Jurkat, Clone E6-1 (cell line): Measurements from ENCODE around the gene FUT4.
A peak's percentile ranks its signal among the peaks of the same experiment; 100 is the strongest.
"Not testable (repeated sequence)": the region's sequence is repeated elsewhere in the genome, so short reads cannot be mapped to it uniquely, and the experiment has no call there.

Experiments used
- DNase-seq: peaks from one replicate; pipeline ENCODE4 v3.0.0-alpha.2; 2011; ENCODE audit warnings: low read depth, low spot score
- H3K4me3 ChIP-seq: 2 replicates; pipeline ENCODE4 v1.5.1; 2011; ENCODE audit warnings: mild to moderate bottlenecking, low read length, control low read depth, moderate library complexity

Gene FUT4

DNA sequence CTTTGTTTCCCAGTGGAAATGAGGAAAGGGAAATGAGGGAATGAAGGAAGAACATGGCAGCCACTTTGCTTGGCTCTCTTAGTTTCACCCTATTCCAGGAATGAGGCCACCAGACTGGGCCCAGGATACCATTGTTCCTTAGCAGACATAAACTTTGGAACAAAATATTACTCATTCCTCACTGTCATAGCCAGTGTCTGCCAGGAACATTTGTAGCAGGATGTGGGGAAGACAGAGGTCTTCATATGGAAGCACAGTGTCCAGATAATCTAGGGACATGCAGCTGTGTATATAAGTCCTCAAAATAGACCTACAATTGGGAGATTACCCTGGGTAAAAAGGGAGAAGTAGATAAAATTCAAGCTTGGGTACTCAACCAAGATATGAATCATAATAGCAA lies 15.2 kb upstream of the FUT4 start:
- DNase-seq = no peak
- H3K4me3 ChIP-seq = no peak overlapping the region

DNA sequence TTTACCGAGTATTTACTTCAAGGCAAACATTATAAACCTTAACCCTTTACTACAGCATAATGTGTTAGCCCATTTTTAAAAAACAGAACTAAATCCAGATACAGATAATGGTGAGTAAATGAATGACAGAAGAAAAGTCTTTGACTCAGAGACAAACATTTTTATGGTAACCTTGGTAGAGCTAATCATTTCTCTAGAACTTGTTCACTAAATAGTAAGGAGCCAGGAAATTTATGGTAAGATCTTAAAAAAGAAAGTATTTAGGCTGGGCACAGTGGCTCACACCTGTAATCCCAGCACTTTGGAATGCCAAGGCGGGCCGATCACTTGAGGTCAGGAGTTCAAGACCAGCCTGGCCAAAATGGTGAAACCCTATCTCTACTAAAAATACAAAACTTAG lies 11.5 kb upstream of the FUT4 start:
- no peak for DNase-seq
- no peak overlapping the region for H3K4me3 ChIP-seq

DNA sequence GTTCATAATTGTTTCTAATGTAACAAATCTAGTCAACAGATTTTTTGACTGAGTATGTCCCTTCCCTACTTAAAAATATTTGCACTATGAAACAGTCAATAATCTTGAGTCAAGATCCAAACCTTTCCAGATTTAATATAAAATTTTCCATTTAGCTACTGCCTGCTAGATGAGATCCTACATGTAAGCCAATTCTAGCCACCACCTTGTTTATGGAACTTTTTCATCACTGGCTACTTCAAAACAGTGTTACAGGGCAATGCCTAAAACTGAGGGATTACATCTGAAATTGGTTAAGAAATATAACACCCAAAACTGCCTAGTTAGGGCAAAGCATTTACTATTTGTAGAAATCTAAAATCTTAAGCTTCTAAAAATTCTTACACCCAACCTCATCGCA lies 10.5 kb upstream of the FUT4 start:
- no peak for DNase-seq
- no peak overlapping the region for H3K4me3 ChIP-seq

DNA sequence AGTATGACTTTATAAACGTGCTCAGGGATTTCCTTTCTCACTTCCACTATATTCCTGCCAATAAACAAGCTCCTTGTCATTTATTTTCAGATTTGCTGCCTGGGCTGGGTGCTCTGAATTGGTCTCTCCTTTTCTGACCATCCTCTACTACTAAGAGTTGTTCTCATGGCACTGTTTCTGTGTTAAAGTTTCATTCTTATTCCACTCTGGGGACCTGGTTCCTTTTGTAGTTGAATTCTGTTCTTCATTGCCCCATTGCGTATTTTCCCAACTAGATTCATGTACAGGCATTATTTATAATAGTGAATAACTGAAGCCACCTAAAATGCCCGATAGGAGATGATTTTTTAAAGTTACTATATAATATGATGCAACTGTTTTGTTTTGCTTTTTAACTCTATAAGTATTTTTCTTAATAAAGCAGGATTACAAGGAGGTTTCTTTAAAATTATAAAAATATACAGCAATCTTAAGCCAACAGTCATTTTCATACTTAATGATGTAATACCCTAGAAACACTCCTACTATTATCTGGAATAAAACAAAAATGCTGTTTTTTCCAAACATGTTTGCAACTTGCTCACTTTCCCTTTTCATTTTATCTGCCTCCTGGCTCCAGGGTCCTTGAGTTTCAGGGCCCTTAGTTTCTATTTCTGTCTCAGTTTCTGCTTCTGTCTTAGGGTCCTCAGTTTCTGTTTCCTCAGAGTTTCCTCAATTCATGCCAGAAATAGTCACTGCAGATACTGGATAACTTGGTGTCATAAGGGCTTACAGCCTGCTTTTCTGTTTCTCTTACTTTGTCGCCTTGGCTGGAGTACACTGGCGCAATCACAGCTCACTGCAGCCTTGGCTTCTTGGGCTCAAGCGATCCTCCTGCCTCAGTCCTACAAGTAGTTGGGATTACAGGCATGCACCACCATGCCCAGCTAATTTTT lies 9.8 kb upstream of the FUT4 start:
- no peak for DNase-seq
- H3K4me3 ChIP-seq = no peak overlapping the region

DNA sequence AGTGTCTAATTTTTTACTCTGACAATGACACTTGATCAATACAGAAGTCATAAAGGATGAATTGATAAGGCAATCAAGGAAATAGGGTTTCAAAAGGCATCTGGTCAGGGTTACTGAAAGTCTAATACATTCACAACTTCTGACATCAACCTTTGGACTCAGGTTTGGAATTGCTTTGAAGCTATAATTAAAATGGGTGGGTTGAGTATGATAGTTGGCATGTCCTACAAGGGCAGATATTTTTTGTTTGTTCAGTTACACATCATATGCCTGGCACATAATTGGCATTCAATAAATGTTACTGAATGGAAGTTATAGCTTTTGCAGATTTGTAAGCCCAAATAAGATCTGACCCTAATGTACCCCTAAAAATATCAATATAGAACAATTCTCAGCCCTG lies 7.3 kb upstream of the FUT4 start:
- no peak for DNase-seq
- H3K4me3 ChIP-seq = no peak overlapping the region

DNA sequence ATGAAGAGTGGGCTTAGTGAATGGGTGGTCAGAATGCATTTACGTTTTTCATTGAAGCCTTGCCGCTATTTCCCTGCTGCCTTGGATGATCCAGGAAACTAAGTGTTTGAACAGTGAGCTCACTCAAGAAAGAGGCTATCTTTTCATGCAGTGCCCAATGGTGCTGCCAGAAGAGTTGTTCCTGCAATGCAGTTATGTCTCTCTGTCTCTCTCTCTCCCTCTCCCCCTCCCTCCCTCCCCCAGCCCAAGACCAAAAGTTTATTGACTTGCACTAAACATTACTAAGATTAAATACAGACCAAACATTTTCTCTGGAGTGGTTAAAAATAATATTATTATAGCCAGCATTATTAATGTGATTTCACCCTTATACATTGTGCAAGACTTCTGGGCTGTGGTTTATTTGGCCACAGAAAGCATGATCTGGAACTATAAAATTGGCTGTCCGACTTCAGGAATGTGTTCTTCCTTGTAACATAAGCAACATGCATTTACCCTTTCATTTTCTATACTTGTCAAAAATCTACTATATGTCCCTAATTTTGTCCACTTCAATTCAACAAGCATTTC lies 6.6 kb upstream of the FUT4 start:
- DNase-seq = no peak
- H3K4me3 ChIP-seq = no peak overlapping the region

DNA sequence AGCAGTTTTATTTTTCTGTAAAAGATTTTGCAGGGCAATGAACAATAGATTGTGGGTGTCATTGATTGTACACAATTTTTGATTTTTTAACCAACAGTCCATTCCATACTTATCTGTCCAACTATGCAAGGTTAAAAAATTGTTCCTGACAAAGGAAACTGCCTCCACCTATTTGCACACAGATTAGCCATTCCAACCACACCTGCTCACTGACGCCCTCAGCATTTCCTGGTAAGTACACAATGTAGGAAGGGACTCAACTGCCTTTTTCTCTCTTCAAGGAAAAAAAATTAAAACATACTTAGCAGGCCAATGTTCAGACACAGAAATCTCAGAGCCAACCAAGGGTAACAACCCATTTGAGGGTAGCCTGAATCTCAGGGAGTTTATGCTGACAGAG lies 4.3 kb upstream of the FUT4 start:
- peak; percentile 4 for DNase-seq
- H3K4me3 ChIP-seq = no peak overlapping the region

DNA sequence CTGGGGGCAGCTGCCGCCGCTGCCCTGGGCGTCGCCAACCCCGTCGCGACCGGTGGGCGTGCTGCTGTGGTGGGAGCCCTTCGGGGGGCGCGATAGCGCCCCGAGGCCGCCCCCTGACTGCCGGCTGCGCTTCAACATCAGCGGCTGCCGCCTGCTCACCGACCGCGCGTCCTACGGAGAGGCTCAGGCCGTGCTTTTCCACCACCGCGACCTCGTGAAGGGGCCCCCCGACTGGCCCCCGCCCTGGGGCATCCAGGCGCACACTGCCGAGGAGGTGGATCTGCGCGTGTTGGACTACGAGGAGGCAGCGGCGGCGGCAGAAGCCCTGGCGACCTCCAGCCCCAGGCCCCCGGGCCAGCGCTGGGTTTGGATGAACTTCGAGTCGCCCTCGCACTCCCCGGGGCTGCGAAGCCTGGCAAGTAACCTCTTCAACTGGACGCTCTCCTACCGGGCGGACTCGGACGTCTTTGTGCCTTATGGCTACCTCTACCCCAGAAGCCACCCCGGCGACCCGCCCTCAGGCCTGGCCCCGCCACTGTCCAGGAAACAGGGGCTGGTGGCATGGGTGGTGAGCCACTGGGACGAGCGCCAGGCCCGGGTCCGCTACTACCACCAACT lies 1.0 kb downstream of the FUT4 start:
- DNase-seq = no peak
- H3K4me3 ChIP-seq = peak overlapping the region; percentile 61

DNA sequence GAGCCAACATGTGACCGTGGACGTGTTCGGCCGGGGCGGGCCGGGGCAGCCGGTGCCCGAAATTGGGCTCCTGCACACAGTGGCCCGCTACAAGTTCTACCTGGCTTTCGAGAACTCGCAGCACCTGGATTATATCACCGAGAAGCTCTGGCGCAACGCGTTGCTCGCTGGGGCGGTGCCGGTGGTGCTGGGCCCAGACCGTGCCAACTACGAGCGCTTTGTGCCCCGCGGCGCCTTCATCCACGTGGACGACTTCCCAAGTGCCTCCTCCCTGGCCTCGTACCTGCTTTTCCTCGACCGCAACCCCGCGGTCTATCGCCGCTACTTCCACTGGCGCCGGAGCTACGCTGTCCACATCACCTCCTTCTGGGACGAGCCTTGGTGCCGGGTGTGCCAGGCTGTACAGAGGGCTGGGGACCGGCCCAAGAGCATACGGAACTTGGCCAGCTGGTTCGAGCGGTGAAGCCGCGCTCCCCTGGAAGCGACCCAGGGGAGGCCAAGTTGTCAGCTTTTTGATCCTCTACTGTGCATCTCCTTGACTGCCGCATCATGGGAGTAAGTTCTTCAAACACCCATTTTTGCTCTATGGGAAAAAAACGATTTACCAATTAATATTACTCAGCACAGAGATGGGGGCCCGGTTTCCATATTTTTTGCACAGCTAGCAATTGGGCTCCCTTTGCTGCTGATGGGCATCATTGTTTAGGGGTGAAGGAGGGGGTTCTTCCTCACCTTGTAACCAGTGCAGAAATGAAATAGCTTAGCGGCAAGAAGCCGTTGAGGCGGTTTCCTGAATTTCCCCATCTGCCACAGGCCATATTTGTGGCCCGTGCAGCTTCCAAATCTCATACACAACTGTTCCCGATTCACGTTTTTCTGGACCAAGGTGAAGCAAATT lies 1.8 kb downstream of the FUT4 start:
- no peak overlapping the region for H3K4me3 ChIP-seq
- no peak for DNase-seq

DNA sequence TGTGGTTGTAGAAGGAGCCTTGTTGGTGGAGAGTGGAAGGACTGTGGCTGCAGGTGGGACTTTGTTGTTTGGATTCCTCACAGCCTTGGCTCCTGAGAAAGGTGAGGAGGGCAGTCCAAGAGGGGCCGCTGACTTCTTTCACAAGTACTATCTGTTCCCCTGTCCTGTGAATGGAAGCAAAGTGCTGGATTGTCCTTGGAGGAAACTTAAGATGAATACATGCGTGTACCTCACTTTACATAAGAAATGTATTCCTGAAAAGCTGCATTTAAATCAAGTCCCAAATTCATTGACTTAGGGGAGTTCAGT lies 2.4 kb downstream of the FUT4 start:
- no peak for DNase-seq
- H3K4me3 ChIP-seq = no peak overlapping the region

DNA sequence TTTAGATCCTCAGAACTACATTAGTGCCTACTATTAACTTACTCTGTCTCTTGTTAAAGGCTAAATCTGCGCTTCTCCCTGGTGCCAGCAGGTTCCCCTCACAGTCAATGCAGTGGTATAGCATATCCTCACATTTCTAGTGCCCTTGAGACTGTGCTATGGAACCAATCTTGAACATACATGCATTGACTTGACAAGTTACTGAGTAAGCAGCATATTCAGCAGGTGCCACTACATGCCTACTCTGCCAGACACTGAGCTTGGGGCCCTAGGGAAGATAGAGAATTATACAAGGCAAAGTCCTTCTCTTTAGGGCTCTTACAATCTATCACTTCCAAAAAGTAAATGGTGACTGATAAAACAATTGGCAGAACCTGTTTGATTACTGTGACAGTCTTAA lies 3.2 kb downstream of the FUT4 start:
- no peak overlapping the region for H3K4me3 ChIP-seq
- no peak for DNase-seq

DNA sequence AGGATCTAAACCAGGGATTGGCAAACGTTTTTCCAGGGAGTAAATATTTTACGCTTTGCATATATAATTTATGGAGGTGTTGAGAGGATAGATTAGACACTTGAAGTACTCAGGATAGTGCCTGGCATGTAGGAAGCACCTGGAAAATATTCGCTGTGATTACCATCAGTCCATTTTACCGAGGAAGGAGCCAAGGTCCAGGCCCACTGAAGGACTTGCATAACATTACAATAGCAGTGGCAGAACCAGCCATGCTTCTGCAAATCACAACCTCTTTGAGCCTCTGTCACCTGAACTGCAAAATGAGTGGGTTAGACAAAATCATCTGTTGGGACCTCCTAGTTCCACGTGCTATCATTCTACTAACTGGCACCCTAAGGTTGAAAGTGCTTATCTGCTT lies 5.4 kb downstream of the FUT4 start:
- no peak for DNase-seq
- no peak overlapping the region for H3K4me3 ChIP-seq

DNA sequence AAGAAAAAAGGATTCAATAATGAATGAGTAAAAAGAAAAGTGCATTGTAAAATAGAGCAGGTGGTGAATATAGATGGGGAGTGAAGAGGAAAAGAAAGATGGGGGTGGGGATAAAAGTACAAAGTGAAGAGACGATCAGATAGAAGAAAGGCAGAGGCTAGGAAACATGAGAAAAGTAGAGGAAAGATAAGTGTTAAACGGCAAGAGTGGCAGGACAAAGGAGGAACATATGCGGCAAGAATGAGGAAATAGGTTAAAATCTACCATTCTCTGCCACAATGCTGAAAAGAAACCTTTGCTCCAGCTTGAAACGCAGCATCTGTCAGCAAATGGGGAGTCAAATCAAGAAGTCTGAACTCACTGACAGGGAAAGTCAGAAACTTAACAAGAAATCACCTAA lies 6.8 kb downstream of the FUT4 start:
- DNase-seq = no peak

DNA sequence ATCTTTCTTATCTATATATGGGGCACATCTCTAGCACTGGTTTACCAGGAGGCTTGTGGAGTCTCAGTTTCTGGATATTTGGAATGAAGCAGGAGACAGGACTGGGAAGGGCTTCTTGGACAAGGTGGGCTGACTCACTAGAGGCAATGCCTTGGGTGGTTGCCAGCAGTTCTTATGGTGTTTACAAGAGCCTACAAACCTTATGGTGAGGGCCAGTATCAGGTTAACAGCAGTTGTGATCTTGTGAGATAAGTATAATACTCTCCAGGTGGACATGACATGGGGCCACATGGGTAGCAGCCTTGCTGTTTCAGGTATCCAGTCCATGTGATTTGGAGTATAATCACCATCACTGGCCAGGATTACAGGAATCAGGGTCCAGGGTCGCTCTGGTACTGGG lies 10.2 kb downstream of the FUT4 start:
- no peak for DNase-seq
- H3K4me3 ChIP-seq = no peak overlapping the region

More for the DNA sequence above, 6.8 kb downstream of the FUT4 start:
- H3K4me3 ChIP-seq = no peak overlapping the region

DNA sequence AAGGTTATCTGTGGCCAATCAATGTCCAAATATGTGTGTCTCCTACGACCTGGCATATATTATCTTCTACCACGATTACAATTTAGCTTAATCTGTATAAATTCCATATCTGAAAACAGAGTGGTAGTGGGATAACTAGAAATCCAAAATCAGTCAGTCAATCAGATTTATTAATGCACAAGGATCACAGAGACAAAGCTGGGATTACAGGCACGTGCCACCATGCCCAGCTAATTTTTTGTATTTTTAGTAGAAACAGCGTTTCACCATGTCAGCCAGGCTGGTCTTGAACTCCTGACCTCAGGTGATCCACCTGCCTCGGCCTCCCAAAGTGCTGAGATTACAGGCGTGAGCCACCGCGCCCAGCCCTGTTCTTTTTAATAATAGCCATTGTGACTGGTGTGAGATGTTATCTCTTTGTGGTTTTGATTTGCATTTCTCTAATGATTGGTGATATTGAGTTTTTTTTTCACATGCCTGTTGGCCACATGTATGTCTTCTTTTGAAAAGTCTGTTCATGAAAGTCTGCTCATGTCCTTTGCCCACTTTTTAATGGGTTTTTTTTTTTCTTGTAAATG lies 12.1 kb downstream of the FUT4 start:
- not testable (repeated sequence) for H3K4me3 ChIP-seq

DNA sequence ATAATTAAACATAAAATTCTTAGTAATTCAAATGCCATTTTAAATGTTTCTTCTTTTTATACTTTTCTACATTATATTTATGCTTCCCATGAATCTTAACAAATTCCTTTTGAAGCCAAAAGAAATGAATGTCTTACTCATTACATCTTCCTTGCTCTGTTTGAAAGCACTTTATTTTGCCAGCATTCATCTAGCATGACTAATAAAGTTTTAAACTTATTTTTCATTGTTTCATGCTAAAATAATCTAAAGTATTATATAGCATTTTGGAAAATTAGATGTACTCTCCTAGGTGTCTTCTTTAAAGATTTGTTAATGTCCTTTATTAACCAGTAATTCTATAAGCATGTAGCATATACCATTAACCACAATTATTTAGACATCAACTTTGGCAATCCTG lies 13.7 kb downstream of the FUT4 start:
- no peak for DNase-seq
- no peak overlapping the region for H3K4me3 ChIP-seq

More for the DNA sequence above, 12.1 kb downstream of the FUT4 start:
- not testable (repeated sequence) for DNase-seq

DNA sequence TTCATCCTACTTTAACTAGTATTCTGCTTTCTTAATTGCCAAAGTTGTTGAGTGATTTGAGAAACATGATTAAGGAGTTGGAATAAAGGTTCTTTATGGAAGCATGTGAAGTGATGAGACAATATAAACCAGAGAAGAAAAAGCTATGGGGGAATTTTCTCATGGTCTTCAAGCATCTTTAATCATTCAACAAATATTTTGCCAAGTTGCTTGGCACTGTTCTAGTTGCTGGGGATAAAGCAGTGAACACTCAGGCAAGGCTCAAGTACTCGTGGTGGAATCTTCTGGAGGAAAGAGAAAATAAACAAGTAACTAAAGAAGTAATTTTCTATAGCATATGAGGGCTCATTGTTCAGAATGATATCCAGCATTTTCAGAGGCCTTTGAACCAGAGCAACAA lies 14.3 kb downstream of the FUT4 start:
- no peak overlapping the region for H3K4me3 ChIP-seq
- no peak for DNase-seq

DNA sequence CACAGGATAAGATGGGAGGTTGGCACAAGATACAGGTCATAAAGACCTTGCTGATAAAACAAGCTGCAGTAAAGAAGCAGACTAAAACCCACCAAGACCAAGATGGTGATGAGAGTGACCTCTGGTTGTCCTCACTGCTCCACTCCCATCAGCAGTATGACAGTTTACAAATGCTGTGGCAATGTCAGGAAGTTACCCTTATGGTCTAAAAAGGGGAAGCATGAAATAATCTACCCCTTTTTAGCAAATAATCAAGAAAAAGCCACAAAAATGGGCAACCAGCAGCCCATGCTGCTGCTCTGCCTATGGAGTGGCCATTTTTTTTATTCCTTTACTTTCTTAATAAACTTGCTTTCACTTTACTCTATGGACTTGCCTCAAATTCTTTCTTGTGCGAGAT lies 14.7 kb downstream of the FUT4 start:
- DNase-seq = no peak
- H3K4me3 ChIP-seq = no peak overlapping the region

DNA sequence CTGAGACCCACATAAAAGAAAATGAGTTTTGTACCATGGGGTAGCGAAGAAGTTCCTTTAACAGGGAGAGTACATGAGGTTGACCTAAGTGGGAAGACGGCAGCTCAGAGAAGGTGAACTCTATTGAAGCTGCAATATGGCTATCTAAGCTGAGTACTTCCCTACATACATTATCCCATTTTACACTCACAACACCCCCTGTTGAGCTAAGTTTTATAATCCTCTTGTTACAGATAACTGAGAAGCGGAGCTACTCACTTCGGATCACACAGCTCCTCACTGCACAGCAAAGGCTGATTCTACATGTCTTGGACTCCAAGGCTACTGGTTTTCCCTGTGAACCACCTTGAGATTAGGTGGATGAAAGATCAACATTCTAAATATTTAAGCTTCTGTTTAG lies 15.2 kb downstream of the FUT4 start:
- no peak overlapping the region for H3K4me3 ChIP-seq
- no peak for DNase-seq
